ENCODE measurements around the gene TNFAIP6.

TNFAIP6 gene

DNA sequence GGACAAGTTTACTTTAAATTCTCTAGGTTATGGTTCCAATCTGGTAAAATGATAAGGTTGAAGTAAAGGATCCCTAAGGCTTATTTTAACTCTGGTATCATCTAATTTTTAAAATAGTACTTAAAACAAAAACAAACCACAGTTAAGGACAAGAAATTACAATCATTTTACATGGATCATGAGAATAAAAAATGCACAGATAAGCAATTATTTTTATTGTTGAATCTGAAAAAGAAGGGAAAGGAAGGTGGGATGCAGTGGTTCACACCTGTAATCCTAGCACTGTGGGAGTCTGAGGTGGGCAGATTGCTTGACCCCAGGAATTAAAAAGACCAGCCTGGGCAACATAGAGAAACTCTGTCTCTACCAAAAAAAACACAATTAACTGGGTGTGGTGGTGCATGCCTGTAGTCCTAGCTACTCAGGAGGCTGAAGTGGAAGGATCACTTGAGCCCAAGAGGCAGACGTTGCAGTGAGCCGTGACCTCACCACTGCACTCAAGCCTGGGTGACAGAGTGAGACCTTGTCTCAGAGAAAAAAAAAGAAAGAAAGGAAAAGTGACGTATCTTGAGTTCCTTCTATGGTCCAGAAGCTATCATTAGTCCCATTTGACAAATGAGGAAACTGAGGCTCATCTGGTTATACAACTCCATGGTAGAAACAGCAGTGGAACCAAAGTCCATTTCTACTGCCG lies 2.5 kb downstream of the TNFAIP6 start:
- no peak for DNase-seq (ENCODE audit: low read depth)

DNA sequence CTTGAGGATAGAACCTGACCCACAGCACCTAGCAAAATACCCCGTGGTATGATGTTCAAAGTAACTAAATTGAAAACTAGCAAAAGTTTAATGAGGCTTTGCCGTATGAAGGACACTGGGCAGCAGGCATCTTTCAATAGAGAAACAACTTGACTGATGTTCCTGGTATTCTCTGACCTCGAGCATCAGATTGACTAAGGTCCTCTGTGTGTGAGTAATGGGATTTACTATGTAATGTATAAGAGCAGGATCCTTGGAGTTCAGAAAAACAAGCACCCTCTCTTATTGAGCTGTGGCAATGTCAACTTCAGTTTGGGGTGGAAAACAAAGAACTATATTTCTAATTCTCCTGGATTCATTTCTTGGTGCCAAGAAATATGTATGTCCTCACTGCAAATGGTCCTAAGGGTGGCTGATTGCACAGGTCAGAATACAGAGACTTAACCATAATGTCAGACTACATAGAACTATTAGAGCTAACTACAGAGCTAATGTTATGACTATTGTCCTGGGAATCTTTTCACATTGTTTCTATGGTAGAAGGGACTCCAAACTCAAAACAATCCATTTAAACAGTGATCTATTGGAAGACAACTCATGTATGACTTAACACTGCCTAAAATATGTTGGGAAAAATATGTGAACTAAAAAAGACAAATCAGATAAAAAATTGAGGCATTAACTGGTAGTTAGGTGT lies 4.4 kb downstream of the TNFAIP6 start:
- DNase-seq (ENCODE audit: low read depth) = no peak

DNA sequence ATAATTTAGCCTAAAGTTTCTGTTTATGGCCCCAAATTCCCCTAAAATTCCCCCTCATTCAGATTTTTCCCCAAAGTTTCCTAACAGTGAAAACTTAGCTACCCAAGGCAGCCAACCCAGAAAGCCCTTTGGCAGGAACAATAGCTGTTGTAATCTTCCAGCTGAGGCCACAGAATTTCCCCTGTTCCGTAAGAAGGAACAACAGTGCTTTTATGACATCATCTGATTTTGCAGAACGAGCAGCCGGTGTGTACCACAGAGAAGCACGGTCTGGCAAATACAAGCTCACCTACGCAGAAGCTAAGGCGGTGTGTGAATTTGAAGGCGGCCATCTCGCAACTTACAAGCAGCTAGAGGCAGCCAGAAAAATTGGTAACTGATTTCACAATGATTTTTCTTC lies 6.3 kb downstream of the TNFAIP6 start:
- no peak for DNase-seq (ENCODE audit: low read depth)

DNA sequence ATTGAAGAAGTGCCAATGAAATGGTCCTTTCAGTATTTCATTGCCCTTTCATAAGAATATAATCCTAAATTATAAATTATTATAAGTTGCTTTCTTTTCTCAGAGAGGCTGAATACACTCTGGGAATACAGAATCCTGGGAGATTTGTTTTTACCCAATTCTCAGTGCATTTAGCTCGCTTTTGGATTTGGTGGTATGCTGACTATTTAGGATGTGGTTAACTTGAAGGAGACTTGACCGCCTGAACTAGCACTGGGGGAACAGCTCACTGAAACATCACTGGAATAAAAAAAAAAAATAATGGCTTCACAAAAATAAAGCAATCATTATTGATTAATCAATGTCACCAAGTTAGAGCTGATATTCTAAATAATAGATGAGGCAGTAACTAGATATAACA lies 10.2 kb downstream of the TNFAIP6 start:
- DNase-seq (ENCODE audit: low read depth) = no peak

DNA sequence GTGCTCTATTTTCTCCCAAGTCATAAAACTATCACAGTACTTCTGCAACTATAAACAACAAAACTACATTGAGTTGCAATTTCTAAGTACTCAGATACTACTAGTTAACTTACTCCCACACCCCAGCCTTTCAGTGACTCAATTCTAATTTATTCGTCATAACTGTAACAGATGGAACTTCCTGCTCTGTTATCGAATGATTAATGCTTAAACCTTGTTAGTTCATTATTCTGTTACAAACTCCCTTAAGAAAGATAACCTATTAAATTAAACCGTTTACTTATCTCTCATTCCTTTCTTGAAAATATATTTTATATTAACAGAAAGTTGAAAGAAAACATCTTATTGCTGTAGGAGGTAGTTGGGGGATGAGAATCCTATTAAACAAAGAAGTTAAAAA lies 17.0 kb downstream of the TNFAIP6 start:
- no peak for DNase-seq (ENCODE audit: low read depth)

DNA sequence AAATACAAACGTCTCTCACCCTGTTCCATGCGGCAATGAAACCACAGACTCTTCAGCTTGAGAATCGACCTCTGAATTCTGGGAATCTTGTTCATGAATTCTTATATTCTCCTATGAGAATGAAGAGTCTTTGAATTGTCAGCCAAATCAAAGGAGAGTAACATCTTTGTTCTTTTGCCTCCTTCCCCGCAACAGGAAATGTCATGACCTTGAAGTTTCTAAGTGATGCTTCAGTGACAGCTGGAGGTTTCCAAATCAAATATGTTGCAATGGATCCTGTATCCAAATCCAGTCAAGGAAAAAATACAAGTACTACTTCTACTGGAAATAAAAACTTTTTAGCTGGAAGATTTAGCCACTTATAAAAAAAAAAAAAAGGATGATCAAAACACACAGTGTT lies 21.8 kb downstream of the TNFAIP6 start:
- no peak for DNase-seq (ENCODE audit: low read depth)

GRCh38 chr2:151380580-151381235 lies 23.3 kb downstream of the TNFAIP6 start:
- DNase-seq (ENCODE audit: low read depth) = no peak

- DNase-seq (ENCODE audit: low read depth) = no peak
These were observed 23.9 kb downstream of the TNFAIP6 start for GRCh38 chr2:151381266-151381665.

- DNase-seq (ENCODE audit: low read depth) = no peak
These were observed 30.6 kb downstream of the TNFAIP6 start for GRCh38 chr2:151388011-151388410.

- no peak for DNase-seq (ENCODE audit: low read depth)
These were observed 34.0 kb downstream of the TNFAIP6 start for GRCh38 chr2:151391436-151391835.

DNA sequence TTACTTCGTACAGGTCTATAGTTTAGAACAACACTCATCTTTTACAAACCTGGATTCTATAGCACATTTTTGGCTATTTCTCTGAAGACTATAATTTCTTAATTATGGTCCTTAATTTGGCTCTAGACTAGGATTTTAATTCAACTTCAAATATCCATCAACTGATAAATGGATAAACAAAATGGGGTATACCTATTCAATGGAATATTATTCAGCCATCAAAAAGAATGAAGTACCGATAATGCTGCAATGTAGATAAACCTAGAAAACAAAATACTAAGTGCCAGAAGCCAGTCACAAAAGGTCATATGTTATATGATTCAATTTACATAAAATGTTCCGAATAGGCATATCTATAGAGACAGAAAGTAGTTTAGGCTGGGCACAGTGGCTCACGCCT lies 37.1 kb downstream of the TNFAIP6 start:
- DNase-seq (ENCODE audit: low read depth) = no peak

DNA sequence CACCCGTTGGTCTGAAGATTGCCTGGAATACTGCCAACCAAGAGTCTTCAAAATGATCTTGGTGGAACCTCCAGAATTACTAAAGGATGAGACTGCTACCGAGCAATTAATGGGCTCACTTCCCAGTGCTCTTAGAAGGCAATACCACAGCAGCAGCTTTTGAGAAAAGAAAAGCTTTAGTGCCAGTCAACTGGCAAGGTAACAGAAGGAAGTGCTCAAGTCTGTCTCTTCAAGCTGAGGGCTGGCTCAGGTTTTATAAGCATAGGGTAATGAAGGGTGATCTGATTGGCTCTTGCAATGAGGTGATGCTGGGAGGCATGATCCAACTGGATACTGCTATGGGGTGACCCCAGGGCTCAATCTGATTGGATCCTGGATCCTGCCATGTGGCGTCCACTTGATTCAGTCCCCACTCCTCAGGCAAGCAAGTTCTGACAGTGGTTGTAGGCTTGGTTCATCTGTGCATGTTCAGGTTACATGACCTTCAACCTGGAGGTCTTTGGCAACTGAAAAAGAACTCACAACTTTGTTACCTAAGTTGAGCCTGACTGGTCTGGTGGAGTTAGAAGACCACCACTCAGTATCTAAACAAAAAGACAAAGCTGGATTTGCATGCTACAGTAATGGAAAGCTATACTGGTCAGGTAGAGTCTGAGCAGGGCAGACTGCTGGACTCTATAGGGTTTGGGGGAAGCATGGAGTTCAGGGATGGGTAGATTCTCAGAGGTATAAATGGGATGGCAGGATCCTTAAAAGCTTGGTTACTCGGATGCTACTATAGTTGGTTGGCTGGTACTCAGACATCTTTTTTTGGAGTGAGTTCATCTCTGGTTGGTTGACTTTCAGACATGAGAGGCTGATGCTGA lies 38.4 kb downstream of the TNFAIP6 start:
- no peak for DNase-seq (ENCODE audit: low read depth)

- no peak for DNase-seq (ENCODE audit: low read depth)
These were observed 42.6 kb downstream of the TNFAIP6 start for GRCh38 chr2:151399981-151400380.

- no peak for DNase-seq (ENCODE audit: low read depth)
These were observed 43.8 kb downstream of the TNFAIP6 start for GRCh38 chr2:151401149-151401548.

- DNase-seq (ENCODE audit: low read depth) = no peak
These were observed 46.5 kb downstream of the TNFAIP6 start for GRCh38 chr2:151403914-151404313.

GRCh38 chr2:151405376-151405775 lies 48.0 kb downstream of the TNFAIP6 start:
- DNase-seq (ENCODE audit: low read depth) = no peak

GRCh38 chr2:151407281-151407680 lies 49.9 kb downstream of the TNFAIP6 start:
- no peak for DNase-seq (ENCODE audit: low read depth)

DNA sequence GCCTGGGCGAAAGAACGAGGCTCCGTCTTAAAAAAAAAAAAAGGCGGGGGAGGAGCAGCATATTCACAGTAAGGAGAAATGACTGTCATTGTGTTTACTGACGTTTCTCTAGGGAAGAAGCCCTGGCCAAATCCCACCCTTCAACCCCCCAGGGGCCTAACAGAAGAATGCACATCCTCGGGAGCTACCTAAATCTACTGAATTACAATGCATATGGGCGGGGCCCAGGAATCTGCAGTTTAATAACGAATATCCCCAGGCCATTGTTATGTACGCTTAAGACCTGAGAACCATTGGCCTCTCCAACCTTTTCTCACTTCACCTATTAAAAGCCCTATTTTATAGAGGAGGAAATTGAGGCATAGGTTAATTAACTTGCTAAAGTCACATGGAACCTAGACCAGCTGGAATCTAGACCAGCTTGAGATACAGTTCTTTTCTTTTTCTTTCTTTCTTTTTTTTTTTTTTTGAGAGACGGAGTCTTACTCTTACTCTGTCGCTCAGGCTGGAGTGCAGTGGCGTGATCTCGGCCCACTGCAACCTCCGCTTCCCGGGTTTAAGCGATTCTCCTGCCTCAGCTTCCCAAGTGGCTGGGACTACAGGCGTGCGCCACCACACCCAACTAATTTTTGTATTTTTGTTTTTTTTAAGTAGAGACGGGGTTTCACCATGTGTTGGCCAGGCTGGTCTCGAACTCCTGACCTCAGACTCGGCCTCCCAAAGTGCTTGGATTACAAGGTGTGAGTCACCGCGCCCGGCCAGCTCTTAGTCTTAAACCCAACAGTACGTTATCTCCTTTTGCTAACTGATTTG lies 51.6 kb downstream of the TNFAIP6 start:
- DNase-seq (ENCODE audit: low read depth) = no peak

DNA sequence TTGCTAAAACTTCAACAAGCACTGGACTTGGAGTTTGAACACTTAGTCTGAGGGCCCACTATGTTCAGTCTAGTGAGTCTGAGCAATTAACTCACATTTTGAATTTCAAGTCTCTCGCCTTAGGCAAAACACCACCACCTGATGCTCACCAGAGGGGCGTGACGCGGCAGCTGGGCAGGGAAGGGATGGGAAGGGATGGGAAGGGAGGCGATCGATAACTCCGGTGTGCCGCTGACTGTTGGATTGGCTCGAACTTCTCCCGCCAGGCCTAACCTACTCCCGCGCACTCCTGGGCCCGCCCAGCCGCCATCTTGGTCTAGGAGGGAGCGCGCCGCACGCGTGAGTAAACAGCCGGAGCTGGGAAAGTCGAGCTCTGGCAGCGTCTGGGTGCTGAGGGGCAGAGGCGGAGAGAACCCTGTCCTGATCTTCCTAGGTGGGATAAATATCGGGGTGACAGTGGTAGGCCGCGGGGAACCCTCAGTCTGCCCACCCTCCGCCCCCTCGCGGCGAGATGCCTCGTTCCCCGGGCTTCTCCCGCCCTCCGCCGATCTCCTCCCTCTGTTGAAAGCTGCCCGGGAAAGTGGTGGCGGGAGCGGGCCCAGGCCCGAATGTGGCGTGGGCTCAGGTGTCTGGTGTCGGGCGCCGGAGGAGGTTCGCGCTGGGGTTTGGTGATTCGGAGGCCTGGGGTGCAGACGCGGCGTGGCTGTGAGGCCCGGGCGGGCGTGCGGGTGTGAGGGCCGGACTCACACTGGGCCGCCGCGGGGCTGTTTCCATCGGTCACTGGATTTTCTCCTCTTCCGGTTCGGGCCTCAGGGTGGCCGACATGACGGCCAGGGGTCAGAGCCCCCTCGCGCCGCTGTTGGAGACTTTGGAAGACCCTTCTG lies 52.5 kb downstream of the TNFAIP6 start, which contains the start of gene RIF1:
Gene RIF1, plus strand, starts transcription at position 302 of the 884 bp plus-strand sequence. Its CDS starts 522 bp downstream, at position 824.
- DNase-seq (ENCODE audit: low read depth) = peak; percentile 63

DNA sequence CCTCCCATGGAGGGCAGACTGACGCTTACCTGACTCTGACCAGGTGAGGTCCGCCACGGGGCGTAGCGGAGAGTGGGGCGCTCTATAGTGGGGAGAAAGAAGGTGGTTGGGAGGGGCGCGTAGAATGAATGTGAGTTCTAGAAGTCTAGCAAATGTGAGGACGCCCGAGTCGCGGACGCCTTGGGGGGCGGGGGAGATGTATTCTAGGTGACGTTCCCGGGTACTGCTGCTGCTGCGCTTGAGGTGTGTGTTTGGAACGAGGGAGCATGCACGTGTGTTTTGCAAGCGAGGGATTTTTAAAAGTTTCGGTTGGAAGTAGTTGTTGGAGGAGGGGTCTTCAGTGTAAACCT lies 53.1 kb downstream of the TNFAIP6 start:
- DNase-seq (ENCODE audit: low read depth) = peak; percentile 16
